ENCODE data around the gene OBSCN.

Gene OBSCN

DNA sequence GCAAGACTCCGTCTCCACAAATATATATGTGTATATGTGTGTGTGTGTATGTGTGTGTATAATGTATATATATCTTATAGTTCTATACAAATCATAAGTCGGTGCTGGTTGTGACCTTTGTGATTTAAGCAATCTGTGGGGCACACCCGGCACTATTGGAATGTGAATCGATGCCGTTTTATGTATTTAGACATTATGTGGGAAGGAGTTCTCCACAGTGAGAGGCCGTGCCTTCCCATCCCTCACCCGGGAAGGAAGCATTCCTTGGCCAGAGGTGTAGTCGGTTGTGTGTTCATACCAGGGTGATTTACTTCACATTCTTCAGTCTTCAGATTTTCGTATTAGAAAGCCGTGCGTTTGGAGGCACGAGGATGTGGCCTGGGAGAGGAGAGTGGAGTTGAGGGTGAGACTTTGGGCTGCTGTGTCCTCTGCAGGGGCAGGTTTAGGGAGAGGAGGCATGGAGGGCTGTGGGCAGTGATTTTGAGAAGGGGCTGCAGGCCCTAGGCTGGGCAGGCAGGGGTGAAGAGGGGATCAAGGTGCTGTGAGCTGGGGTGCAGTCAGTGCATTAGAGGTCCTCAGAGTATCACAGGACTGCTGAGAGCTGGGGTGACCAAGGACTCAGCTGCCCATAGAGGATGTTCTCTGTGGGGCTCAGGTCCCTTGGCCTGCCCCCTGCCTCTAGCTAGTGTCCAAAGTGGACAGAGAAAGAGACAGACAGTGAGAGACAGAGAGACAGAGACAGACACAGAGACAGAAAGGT is 141.0 kb downstream of the OBSCN start:
- Histone ChIP-seq H3K4me3 (replicated peaks; ENCODE audit: insufficient read depth, low read length) (no peak overlapping the region), H3K27me3 (ENCODE audit: insufficient read depth, poor library complexity, severe bottlenecking) (no peaks in the 10 kb centered on the region), H3K27ac (replicated peaks) (no peak overlapping the region)
- DNase-seq (ENCODE audit: low read depth in 1 of 2, low spot score in 1 of 2): no peak
- TF ChIP-seq POLR2AphosphoS5 (IDR thresholded peaks at IDR 0.05; ENCODE audit: low read depth) (no peak), GABPA (IDR thresholded peaks at IDR 0.05; ENCODE audit: low read depth) (no peak), SPI1 (IDR thresholded peaks at IDR 0.05; ENCODE audit: borderline replicate concordance, low read depth) (no peak)
- TF ChIP-seq, protein P1, sequence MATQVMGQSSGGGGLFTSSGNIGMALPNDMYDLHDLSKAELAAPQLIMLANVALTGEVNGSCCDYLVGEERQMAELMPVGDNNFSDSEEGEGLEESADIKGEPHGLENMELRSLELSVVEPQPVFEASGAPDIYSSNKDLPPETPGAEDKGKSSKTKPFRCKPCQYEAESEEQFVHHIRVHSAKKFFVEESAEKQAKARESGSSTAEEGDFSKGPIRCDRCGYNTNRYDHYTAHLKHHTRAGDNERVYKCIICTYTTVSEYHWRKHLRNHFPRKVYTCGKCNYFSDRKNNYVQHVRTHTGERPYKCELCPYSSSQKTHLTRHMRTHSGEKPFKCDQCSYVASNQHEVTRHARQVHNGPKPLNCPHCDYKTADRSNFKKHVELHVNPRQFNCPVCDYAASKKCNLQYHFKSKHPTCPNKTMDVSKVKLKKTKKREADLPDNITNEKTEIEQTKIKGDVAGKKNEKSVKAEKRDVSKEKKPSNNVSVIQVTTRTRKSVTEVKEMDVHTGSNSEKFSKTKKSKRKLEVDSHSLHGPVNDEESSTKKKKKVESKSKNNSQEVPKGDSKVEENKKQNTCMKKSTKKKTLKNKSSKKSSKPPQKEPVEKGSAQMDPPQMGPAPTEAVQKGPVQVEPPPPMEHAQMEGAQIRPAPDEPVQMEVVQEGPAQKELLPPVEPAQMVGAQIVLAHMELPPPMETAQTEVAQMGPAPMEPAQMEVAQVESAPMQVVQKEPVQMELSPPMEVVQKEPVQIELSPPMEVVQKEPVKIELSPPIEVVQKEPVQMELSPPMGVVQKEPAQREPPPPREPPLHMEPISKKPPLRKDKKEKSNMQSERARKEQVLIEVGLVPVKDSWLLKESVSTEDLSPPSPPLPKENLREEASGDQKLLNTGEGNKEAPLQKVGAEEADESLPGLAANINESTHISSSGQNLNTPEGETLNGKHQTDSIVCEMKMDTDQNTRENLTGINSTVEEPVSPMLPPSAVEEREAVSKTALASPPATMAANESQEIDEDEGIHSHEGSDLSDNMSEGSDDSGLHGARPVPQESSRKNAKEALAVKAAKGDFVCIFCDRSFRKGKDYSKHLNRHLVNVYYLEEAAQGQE (IDR thresholded peaks at IDR 0.05; ENCODE audit: insufficient replicate concordance, low read depth): no peak
- TF ChIP-seq, protein P2, sequence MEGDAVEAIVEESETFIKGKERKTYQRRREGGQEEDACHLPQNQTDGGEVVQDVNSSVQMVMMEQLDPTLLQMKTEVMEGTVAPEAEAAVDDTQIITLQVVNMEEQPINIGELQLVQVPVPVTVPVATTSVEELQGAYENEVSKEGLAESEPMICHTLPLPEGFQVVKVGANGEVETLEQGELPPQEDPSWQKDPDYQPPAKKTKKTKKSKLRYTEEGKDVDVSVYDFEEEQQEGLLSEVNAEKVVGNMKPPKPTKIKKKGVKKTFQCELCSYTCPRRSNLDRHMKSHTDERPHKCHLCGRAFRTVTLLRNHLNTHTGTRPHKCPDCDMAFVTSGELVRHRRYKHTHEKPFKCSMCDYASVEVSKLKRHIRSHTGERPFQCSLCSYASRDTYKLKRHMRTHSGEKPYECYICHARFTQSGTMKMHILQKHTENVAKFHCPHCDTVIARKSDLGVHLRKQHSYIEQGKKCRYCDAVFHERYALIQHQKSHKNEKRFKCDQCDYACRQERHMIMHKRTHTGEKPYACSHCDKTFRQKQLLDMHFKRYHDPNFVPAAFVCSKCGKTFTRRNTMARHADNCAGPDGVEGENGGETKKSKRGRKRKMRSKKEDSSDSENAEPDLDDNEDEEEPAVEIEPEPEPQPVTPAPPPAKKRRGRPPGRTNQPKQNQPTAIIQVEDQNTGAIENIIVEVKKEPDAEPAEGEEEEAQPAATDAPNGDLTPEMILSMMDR (IDR thresholded peaks at IDR 0.05; ENCODE audit: insufficient read depth, low read length): no peak

DNA sequence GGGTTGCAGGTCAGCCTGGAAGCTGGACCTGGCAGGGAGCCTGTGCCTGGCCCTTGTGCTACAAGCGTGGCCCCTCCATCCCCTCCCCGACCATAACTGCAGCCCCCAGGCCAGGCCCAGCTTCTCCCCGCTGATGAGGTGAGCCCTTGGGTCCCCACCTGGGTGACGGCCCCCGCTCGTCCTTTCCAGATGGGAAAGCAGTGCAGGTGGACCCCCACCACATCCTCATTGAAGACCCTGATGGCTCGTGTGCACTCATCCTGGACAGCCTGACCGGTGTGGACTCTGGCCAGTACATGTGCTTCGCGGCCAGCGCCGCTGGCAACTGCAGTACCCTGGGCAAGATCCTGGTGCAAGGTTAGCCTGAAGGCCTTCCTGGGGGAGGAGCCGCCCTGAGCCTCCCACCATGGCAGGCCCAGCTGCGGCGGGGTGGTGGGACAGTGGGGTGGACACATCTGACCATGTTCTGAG is 141.9 kb downstream of the OBSCN start:
- TF ChIP-seq POLR2AphosphoS5 (IDR thresholded peaks at IDR 0.05; ENCODE audit: low read depth) (no peak), GABPA (IDR thresholded peaks at IDR 0.05; ENCODE audit: low read depth) (no peak), SPI1 (IDR thresholded peaks at IDR 0.05; ENCODE audit: borderline replicate concordance, low read depth) (no peak)
- TF ChIP-seq, protein P1 (IDR thresholded peaks at IDR 0.05; ENCODE audit: insufficient replicate concordance, low read depth): no peak
- TF ChIP-seq, protein P2 (IDR thresholded peaks at IDR 0.05; ENCODE audit: insufficient read depth, low read length): no peak
- Histone ChIP-seq H3K4me3 (replicated peaks; ENCODE audit: insufficient read depth, low read length) (no peak overlapping the region), H3K27ac (replicated peaks) (no peak overlapping the region), H3K27me3 (ENCODE audit: insufficient read depth, poor library complexity, severe bottlenecking) (no peaks in the 10 kb centered on the region)
- DNase-seq (ENCODE audit: low read depth in 1 of 2, low spot score in 1 of 2): no peak

DNA sequence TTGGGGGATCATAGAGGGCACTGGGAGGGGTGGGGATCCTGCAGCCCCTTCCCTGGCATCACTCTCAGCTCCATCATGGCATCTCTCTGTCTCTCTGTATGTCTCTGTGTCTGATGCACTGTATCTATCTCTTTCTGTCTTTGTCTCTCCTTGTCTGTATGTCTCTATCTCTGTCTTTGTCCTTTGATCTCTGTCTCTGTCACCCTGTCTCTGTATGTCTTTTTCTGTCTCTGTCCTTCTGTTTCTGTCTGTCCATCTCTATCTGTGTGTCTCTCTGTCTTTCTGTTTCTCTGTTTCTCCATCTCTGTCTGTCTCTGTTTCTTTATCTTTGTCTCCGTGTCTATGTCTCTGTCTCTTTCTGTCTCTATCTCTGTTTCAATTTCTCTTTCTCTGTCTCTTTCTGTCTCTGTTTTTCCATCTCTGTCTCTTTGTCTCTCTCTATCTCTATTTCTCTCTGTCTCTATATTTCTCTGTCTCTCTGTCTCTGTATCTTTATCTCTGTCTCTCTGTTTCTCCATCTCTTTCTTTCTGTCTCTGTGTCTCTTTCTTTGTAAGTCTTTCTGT is 142.4 kb downstream of the OBSCN start:
- Histone ChIP-seq H3K27ac (replicated peaks) (no peak overlapping the region), H3K27me3 (ENCODE audit: insufficient read depth, poor library complexity, severe bottlenecking) (no peaks in the 10 kb centered on the region), H3K4me3 (replicated peaks; ENCODE audit: insufficient read depth, low read length) (no peak overlapping the region)
- no peak for TF ChIP-seq POLR2AphosphoS5 (IDR thresholded peaks at IDR 0.05; ENCODE audit: low read depth)
- TF ChIP-seq, protein P2 (IDR thresholded peaks at IDR 0.05; ENCODE audit: insufficient read depth, low read length): no peak
- TF ChIP-seq SPI1 (IDR thresholded peaks at IDR 0.05; ENCODE audit: borderline replicate concordance, low read depth): no peak
- TF ChIP-seq, protein P1 (IDR thresholded peaks at IDR 0.05; ENCODE audit: insufficient replicate concordance, low read depth): no peak
- no peak for TF ChIP-seq GABPA (IDR thresholded peaks at IDR 0.05; ENCODE audit: low read depth)
- DNase-seq (ENCODE audit: low read depth in 1 of 2, low spot score in 1 of 2): no peak

All from HL-60 (cell line).